ENCODE results near the gene RAB26. TPM values are rescaled to one million over a fixed set of nuclear protein-coding genes. Genes with fewer than 3 reads are reported as not detected.

Gene RAB26
- total and polyA plus RNA-seq, 2 of the 13 experiments (the other 11 are each of a cell fraction or from before 2014, with no cell fraction given): 0.86 to 3.6 TPM

DNA sequence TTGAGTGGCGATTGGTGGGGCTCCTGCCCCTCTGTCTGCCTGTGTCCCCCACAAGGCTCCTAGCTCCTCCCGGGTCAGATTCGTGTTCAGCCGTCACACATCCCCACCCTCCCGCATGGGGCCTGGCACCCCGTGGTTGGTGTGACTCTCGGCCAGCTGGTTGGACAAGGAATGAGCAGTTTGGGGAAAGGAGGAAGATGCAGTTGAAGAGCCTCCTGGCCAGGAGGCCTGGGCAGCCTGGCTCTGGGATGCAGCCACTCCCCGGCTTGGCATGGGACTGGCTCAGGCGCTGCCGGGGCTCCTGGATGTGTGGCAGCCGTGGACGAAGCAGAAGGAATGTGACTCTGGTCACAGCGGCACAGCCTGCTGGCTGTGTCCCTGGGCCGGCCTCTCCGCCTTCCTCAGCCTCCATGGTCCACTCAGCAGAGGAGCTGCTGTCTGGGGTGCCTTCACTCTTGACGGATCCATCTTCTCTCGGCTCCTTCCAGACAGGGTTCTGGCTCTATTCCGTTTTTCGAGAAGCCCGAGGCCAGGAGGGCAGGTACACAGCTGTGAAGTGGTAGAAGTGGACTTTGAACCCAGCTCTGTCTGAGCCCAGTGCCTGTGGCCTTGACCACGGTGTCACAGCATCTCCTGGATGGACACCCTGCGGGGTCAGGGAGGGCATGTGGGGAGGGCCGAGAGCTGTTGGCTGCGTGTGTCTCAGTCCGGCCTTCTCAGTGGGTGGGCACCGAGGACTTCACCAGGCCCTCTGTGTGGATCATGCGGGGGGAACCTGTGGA, 9.2 kb downstream of the RAB26 start (continued):
- TF ChIP-seq PCBP1 (IDR thresholded peaks at IDR 0.05; ENCODE audit: borderline replicate concordance, low read depth, low read length) (peak; percentile 2; the same call in 1 of the 2 replicates), NAIF1 (CRISPR knock-in tag; IDR thresholded peaks at IDR 0.05; ENCODE audit: borderline replicate concordance) (no peak), KAT8 (CRISPR knock-in tag; IDR thresholded peaks at IDR 0.05) (peak; percentile 55; the same call in 1 of the 2 replicates), ZFP62 (CRISPR knock-in tag; IDR thresholded peaks at IDR 0.05) (no peak), SP1 (IDR thresholded peaks at IDR 0.05) (no peak), SP1 (CRISPR knock-in tag; IDR thresholded peaks at IDR 0.05) (no peak), HOXA3 (CRISPR knock-in tag; IDR thresholded peaks at IDR 0.05) (peak; percentile 74), ESRRA (CRISPR knock-in tag; IDR thresholded peaks at IDR 0.05; ENCODE audit: low read depth) (peak; percentile 96), SMARCE1 (IDR thresholded peaks at IDR 0.05; ENCODE audit: borderline replicate concordance) (no peak), CHD4 (IDR thresholded peaks at IDR 0.05; ENCODE audit: borderline replicate concordance, low read length) (no peak), PCBP2 (optimal IDR thresholded peaks at IDR 0.05; ENCODE audit: low read depth, low read length, poor library complexity, severe bottlenecking) (no peak), ZNF367 (CRISPR knock-in tag; IDR thresholded peaks at IDR 0.05; ENCODE audit: borderline replicate concordance) (no peak), ZNF562 (CRISPR knock-in tag; IDR thresholded peaks at IDR 0.05; ENCODE audit: borderline replicate concordance) (no peak), ZNF205 (CRISPR knock-in tag; IDR thresholded peaks at IDR 0.05) (peak; percentile 58; the same call in 1 of the 2 replicates), ZNF282 (IDR thresholded peaks at IDR 0.05; ENCODE audit: partially characterized antibody) (no peak), SIN3B (IDR thresholded peaks at IDR 0.05; ENCODE audit: low read length) (no peak), ZNF292 (CRISPR knock-in tag; IDR thresholded peaks at IDR 0.05; ENCODE audit: borderline replicate concordance, low read depth) (no peak; the same call in 1 of the 2 replicates)
- TF ChIP-seq, protein P1, sequence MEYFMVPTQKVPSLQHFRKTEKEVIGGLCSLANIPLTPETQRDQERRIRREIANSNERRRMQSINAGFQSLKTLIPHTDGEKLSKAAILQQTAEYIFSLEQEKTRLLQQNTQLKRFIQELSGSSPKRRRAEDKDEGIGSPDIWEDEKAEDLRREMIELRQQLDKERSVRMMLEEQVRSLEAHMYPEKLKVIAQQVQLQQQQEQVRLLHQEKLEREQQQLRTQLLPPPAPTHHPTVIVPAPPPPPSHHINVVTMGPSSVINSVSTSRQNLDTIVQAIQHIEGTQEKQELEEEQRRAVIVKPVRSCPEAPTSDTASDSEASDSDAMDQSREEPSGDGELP (IDR thresholded peaks at IDR 0.05; ENCODE audit: borderline replicate concordance, low read depth): peak; percentile 94; the same call in 1 of the 2 replicates
- TF ChIP-seq, protein P2, sequence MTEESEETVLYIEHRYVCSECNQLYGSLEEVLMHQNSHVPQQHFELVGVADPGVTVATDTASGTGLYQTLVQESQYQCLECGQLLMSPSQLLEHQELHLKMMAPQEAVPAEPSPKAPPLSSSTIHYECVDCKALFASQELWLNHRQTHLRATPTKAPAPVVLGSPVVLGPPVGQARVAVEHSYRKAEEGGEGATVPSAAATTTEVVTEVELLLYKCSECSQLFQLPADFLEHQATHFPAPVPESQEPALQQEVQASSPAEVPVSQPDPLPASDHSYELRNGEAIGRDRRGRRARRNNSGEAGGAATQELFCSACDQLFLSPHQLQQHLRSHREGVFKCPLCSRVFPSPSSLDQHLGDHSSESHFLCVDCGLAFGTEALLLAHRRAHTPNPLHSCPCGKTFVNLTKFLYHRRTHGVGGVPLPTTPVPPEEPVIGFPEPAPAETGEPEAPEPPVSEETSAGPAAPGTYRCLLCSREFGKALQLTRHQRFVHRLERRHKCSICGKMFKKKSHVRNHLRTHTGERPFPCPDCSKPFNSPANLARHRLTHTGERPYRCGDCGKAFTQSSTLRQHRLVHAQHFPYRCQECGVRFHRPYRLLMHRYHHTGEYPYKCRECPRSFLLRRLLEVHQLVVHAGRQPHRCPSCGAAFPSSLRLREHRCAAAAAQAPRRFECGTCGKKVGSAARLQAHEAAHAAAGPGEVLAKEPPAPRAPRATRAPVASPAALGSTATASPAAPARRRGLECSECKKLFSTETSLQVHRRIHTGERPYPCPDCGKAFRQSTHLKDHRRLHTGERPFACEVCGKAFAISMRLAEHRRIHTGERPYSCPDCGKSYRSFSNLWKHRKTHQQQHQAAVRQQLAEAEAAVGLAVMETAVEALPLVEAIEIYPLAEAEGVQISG (CRISPR knock-in tag; IDR thresholded peaks at IDR 0.05): peak; percentile 84
- TF ChIP-seq, protein P3, sequence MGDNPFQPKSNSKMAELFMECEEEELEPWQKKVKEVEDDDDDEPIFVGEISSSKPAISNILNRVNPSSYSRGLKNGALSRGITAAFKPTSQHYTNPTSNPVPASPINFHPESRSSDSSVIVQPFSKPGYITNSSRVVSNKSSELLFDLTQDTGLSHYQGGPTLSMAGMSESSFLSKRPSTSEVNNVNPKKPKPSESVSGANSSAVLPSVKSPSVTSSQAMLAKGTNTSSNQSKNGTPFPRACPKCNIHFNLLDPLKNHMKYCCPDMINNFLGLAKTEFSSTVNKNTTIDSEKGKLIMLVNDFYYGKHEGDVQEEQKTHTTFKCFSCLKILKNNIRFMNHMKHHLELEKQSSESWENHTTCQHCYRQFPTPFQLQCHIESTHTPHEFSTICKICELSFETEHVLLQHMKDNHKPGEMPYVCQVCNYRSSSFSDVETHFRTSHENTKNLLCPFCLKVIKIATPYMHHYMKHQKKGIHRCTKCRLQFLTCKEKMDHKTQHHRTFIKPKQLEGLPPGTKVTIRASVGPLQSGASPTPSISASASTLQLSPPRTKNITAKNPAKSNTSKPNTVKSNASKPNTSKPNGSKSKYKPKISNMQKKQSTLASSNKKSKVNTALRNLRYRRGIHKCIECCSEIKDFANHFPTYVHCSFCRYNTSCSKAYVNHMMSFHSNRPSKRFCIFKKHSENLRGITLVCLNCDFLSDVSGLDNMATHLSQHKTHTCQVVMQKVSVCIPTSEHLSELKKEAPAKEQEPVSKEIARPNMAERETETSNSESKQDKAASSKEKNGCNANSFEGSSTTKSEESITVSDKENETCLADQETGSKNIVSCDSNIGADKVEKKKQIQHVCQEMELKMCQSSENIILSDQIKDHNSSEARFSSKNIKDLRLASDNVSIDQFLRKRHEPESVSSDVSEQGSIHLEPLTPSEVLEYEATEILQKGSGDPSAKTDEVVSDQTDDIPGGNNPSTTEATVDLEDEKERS (CRISPR knock-in tag; IDR thresholded peaks at IDR 0.05): peak; percentile 52; the same call in 1 of the 2 replicates
- TF ChIP-seq, protein P4, sequence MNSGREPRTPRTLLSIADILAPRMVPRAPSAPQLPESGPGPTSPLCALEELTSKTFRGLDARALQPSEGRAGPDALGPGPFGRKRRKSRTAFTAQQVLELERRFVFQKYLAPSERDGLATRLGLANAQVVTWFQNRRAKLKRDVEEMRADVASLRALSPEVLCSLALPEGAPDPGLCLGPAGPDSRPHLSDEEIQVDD (CRISPR knock-in tag; IDR thresholded peaks at IDR 0.05; ENCODE audit: borderline replicate concordance): no peak
- TF ChIP-seq, protein P5, sequence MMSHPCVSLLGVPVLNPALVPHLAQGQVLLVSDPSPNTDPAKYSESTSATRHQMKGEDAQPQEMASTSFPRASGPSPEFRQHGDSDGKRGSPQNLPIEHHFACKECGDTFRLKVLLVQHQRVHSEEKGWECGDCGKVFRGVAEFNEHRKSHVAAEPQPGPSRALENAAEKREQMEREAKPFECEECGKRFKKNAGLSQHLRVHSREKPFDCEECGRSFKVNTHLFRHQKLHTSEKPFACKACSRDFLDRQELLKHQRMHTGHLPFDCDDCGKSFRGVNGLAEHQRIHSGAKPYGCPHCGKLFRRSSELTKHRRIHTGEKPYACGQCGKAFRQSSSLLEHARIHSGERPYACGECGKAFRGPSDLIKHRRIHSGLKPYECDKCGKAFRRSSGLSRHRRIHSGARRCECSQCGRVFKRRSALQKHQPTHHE (CRISPR knock-in tag; IDR thresholded peaks at IDR 0.05; ENCODE audit: borderline replicate concordance): no peak
